Ascending aorta (tissue), 2 donors: Measurements from ENCODE around the gene TGM6. TPM values are rescaled to one million over a fixed set of nuclear protein-coding genes. Genes with fewer than 3 reads are reported as not detected.

ENCODE experiments used
- DNase-seq, 2 donors: peaks; one replicate each; pipeline ENCODE4 v3.0.0-alpha.2; 2019; ENCODE audit warnings: low spot score in 2 of 2
- H3K27ac ChIP-seq, 2 donors: fragments of 200-600 bp; sonication (generic); one replicate each; pipeline ENCODE4 v1.5.1; 2016 to 2017; ENCODE audit warnings: mild to moderate bottlenecking in 1 of 2
- H3K27me3 ChIP-seq: fragments of 200-600 bp; sonication (generic); one replicate; pipeline ENCODE4 v1.5.1; 2017
- H3K36me3 ChIP-seq, 2 donors: fragments of 200-600 bp; sonication (generic); one replicate each; pipeline ENCODE4 v1.5.1; 2016
- H3K4me1 ChIP-seq, 2 donors: fragments of 200-600 bp; sonication (generic); one replicate each; pipeline ENCODE4 v1.5.1; 2016 to 2017; ENCODE audit warnings: mild to moderate bottlenecking in 1 of 2
- H3K4me3 ChIP-seq, 2 donors: fragments of 200-600 bp; sonication (generic); one replicate each; pipeline ENCODE4 v1.5.1; 2016 to 2017; ENCODE audit warnings: mild to moderate bottlenecking in 1 of 2
- H3K9me3 ChIP-seq, 2 donors: fragments of 200-600 bp; sonication (generic); one replicate each; pipeline ENCODE4 v1.5.1; 2016
- CTCF ChIP-seq, 3 experiments: fragments of 200-600 bp in 2 of 3; fragments of 450-650 bp in 1 of 3; sonication (generic) in 2 of 3; IDR thresholded peaks; one replicate each; pipeline ENCODE4 v1.5.1; 2016 to 2019; ENCODE audit warnings: antibody characterized with exemption in 3 of 3, mild to moderate bottlenecking in 1 of 3, moderate library complexity in 1 of 3
- intact Hi-C: fragments of 100-400 bp; cut with DNase I; formaldehyde crosslinking; loops from one replicate; pipeline ENCODE4 v1.15.1; 2023
- total RNA-seq: library from RNA; depleted of rRNA; stranded (reverse); fragments of >200 nt; gene quantifications from one replicate; pipeline ENCODE4 v1.1.0, GENCODE V29; 2016

TGM6 gene
- total RNA-seq, 1 donor from 2014 or later, result not detected

GRCh38 chr20:2363587-2363986 is 17.1 kb upstream of the TGM6 start:
- no peak for DNase-seq
- peaks cover 0 to 10% of the 10 kb centered on the region in 2 donors for H3K9me3 ChIP-seq
- H3K27ac ChIP-seq, result no peak overlapping the region
- H3K36me3 ChIP-seq, result no peaks in the 10 kb centered on the region
- intact Hi-C loops, result no loop called here
- H3K27me3 ChIP-seq, result no peaks in the 10 kb centered on the region
- no peaks in the 10 kb centered on the region for H3K4me1 ChIP-seq
- TF ChIP-seq CTCF (IDR thresholded peaks at IDR 0.05), result no peak
- H3K4me3 ChIP-seq, result no peak overlapping the region

- Histone ChIP-seq H3K27ac (no peak overlapping the region), H3K4me1 (no peaks in the 10 kb centered on the region), H3K27me3 (no peaks in the 10 kb centered on the region), H3K4me3 (no peak overlapping the region), H3K36me3 (no peaks in the 10 kb centered on the region), H3K9me3 (peaks cover 0 to 10% of the 10 kb centered on the region in 2 donors)
- no peak for TF ChIP-seq CTCF (IDR thresholded peaks at IDR 0.05)
- intact Hi-C loops, result no loop called here
- no peak for DNase-seq
Measured at GRCh38 chr20:2364044-2364443, 16.7 kb upstream of the TGM6 start.

- Histone ChIP-seq H3K27me3 (no peaks in the 10 kb centered on the region), H3K36me3 (no peaks in the 10 kb centered on the region), H3K4me3 (no peak overlapping the region), H3K27ac (no peak overlapping the region), H3K9me3 (peaks cover 0 to 10% of the 10 kb centered on the region in 2 donors), H3K4me1 (no peaks in the 10 kb centered on the region)
- intact Hi-C loops, result no loop called here
- DNase-seq, result no peak
- no peak for TF ChIP-seq CTCF (IDR thresholded peaks at IDR 0.05)
Measured at GRCh38 chr20:2365091-2365490, 15.6 kb upstream of the TGM6 start.

GRCh38 chr20:2365666-2366065 is 15.0 kb upstream of the TGM6 start:
- Histone ChIP-seq H3K4me3 (no peak overlapping the region), H3K4me1 (no peaks in the 10 kb centered on the region), H3K27ac (no peak overlapping the region), H3K36me3 (no peaks in the 10 kb centered on the region), H3K9me3 (peaks cover 0 to 4% of the 10 kb centered on the region in 2 donors), H3K27me3 (no peaks in the 10 kb centered on the region)
- no peak for TF ChIP-seq CTCF (IDR thresholded peaks at IDR 0.05)
- DNase-seq, result no peak
- intact Hi-C loops, result no loop called here

- Histone ChIP-seq H3K4me1 (no peaks in the 10 kb centered on the region), H3K9me3 (no peaks in the 10 kb centered on the region), H3K27ac (no peak overlapping the region), H3K4me3 (no peak overlapping the region), H3K36me3 (no peaks in the 10 kb centered on the region), H3K27me3 (no peaks in the 10 kb centered on the region)
- TF ChIP-seq CTCF (IDR thresholded peaks at IDR 0.05), result no peak
- intact Hi-C loops, result no loop called here
- DNase-seq, result no peak
Measured at GRCh38 chr20:2368621-2369020, 12.1 kb upstream of the TGM6 start.

- intact Hi-C loops, result no loop called here
Measured at GRCh38 chr20:2373098-2373497, 7.6 kb upstream of the TGM6 start.

More at GRCh38 chr20:2373098-2373497, 7.6 kb upstream of the TGM6 start:
- DNase-seq, result no peak
- H3K27me3 ChIP-seq, result no peaks in the 10 kb centered on the region
- no peaks in the 10 kb centered on the region for H3K4me1 ChIP-seq
- no peaks in the 10 kb centered on the region for H3K9me3 ChIP-seq
- no peak overlapping the region for H3K4me3 ChIP-seq
- no peak overlapping the region for H3K27ac ChIP-seq
- TF ChIP-seq CTCF (IDR thresholded peaks at IDR 0.05), result no peak
- H3K36me3 ChIP-seq, result no peaks in the 10 kb centered on the region
